K562 (cell line): ENCODE data around the gene OOSP4A. TPM values are rescaled to one million over a fixed set of nuclear protein-coding genes. Genes with fewer than 3 reads are reported as not detected.

Experiments
- HDAC3 ChIP-seq: fragments of 450-650 bp; IDR thresholded peaks from 2 replicates; pipeline ENCODE4 v1.6.1; 2018; ENCODE audit warnings: borderline replicate concordance, mild to moderate bottlenecking, moderate library complexity; ENCODE audit not compliant: partially characterized antibody
- HSF4 ChIP-seq: fragments of 250-450 bp; sonication (Bioruptor Pico); IDR thresholded peaks from 2 replicates; pipeline ENCODE4 v2.1.2; 2022; ENCODE audit warnings: mild to moderate bottlenecking, moderate library complexity, borderline replicate concordance
- NFIX ChIP-seq: fragments of 250-450 bp; sonication (Bioruptor Pico); IDR thresholded peaks from 2 replicates; pipeline ENCODE4 v1.4.0; 2020; ENCODE audit warnings: low read depth, mild to moderate bottlenecking, moderate library complexity
- PHB2 ChIP-seq: fragments of 450-650 bp; IDR thresholded peaks from 2 replicates; pipeline ENCODE4 v1.6.1; 2017; ENCODE audit warnings: low read depth
- POLR2AphosphoS5 ChIP-seq: IDR thresholded peaks from 2 replicates; pipeline ENCODE4 v1.6.1; 2011; ENCODE audit warnings: mild to moderate bottlenecking, low read depth, low read length, moderate library complexity; ENCODE audit not compliant: control insufficient read depth, insufficient read depth
- RNF2 ChIP-seq: sonication (generic); IDR thresholded peaks from 2 replicates; pipeline ENCODE4 v1.6.1; 2016
- SMAD4 ChIP-seq: fragments of 250-450 bp; sonication (Bioruptor Pico); conservative IDR thresholded peaks from 2 replicates; pipeline ENCODE4 v1.8.0; 2021; ENCODE audit warnings: inconsistent platforms, mild to moderate bottlenecking, moderate library complexity
- TAL1 ChIP-seq: fragments of 450-650 bp; IDR thresholded peaks from 2 replicates; pipeline ENCODE4 v1.6.1; 2016; ENCODE audit warnings: mild to moderate bottlenecking
- XRCC5 ChIP-seq: fragments of 200-400 bp; formaldehyde crosslinking; IDR thresholded peaks from 2 replicates; pipeline ENCODE4 v1.6.1; 2017; ENCODE audit warnings: low read depth, mild to moderate bottlenecking, low read length
- ZBTB1 ChIP-seq: sonication (generic); formaldehyde crosslinking; IDR thresholded peaks from 2 replicates; pipeline ENCODE4 v1.8.1; 2023; ENCODE audit warnings: missing genetic modification reagents, low read depth, mild to moderate bottlenecking, borderline replicate concordance
- polyA plus RNA-seq, 8 experiments: library from polyadenylated mRNA; depleted of rRNA in 4 of 8; stranded (reverse) in 5 of 8; unstranded in 3 of 8; fragments of >200 nt; fragmentation: Nextera tagmentation in 2 of 8; fragmentation: Illumina TruSeq in 1 of 8; extraction: Ambion mirVana in 2 of 8; extraction: Trizol in 1 of 8; gene quantifications; 2 replicates each; pipeline versions ENCODE4 v1.2.1 to v1.2.3, GENCODE V29; 2011 to 2014; ENCODE audit warnings: inconsistent platforms in 1 of 8, missing spikeins in 1 of 8
- total RNA-seq, 7 experiments: library from RNA; depleted of rRNA in 6 of 7; stranded (reverse); fragments of >200 nt in 6 of 7; fragmentation: Illumina TruSeq in 2 of 7; extraction: Trizol in 2 of 7; gene quantifications; 2 replicates each; pipeline versions ENCODE4 v1.2.1 to v1.2.3, GENCODE V29; 2011 to 2021; ENCODE audit warnings: low replicate concordance in 1 of 7
- TF ChIP-seq, protein P1 (sequence below), 2 experiments: fragments of 450-650 bp; IDR thresholded peaks; 2 replicates each; pipeline ENCODE4 v1.6.1; 2018; ENCODE audit warnings: mild to moderate bottlenecking in 2 of 2, low read depth in 1 of 2; ENCODE audit not compliant: partially characterized antibody in 2 of 2
- TF ChIP-seq, protein P2 (sequence below): sonication (generic); formaldehyde crosslinking; IDR thresholded peaks from 2 replicates; pipeline ENCODE4 v1.8.0; 2023; ENCODE audit warnings: missing genetic modification reagents, mild to moderate bottlenecking, borderline replicate concordance
- TF ChIP-seq, protein P3 (sequence below): fragments of 450-650 bp; formaldehyde crosslinking; IDR thresholded peaks from 2 replicates; pipeline ENCODE4 v1.4.0; 2022; ENCODE audit warnings: mild to moderate bottlenecking, moderate library complexity

The OOSP4A gene
- total and polyA plus RNA-seq, 9 of the 15 experiments (the other 6 are each of a cell fraction or from before 2014, with no cell fraction given) = 0.40 to 2.4 (median 0.74) TPM; not detected in 2

DNA sequence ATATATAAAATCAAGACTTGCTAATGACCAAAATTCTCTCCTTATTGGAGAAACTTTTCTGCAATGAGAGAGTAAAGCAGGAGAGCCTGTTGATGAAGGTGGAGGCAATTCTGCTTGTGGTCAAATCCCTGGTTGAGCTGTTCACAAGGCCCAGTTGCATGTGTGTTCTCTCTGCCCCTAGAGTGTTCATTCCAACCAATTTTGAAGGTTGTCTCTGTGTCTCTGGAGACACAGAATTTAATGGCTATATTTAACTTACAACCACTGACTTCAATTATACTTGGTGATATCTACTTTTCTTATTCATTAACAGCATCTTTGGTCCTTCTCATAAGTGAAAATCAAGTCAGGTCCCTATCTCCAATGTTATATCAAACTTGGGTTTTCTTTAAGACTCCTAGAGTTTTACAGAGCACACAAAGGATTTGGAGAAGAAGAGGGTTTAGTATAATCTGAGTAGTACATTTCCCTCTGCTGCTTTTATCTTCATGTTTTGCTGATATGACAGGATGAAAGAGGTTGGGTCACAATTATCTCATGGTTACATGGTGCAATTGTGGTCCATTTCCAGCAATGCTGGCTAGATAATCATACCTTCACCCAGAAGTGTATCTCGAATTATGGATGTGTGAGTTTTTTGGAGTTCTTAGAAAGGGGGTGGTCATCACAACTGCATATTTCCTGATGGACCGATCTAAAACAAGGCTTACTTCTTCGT is 4.0 kb downstream of the OOSP4A start (continued):
- TF ChIP-seq, protein P1, sequence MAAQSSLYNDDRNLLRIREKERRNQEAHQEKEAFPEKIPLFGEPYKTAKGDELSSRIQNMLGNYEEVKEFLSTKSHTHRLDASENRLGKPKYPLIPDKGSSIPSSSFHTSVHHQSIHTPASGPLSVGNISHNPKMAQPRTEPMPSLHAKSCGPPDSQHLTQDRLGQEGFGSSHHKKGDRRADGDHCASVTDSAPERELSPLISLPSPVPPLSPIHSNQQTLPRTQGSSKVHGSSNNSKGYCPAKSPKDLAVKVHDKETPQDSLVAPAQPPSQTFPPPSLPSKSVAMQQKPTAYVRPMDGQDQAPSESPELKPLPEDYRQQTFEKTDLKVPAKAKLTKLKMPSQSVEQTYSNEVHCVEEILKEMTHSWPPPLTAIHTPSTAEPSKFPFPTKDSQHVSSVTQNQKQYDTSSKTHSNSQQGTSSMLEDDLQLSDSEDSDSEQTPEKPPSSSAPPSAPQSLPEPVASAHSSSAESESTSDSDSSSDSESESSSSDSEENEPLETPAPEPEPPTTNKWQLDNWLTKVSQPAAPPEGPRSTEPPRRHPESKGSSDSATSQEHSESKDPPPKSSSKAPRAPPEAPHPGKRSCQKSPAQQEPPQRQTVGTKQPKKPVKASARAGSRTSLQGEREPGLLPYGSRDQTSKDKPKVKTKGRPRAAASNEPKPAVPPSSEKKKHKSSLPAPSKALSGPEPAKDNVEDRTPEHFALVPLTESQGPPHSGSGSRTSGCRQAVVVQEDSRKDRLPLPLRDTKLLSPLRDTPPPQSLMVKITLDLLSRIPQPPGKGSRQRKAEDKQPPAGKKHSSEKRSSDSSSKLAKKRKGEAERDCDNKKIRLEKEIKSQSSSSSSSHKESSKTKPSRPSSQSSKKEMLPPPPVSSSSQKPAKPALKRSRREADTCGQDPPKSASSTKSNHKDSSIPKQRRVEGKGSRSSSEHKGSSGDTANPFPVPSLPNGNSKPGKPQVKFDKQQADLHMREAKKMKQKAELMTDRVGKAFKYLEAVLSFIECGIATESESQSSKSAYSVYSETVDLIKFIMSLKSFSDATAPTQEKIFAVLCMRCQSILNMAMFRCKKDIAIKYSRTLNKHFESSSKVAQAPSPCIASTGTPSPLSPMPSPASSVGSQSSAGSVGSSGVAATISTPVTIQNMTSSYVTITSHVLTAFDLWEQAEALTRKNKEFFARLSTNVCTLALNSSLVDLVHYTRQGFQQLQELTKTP (IDR thresholded peaks at IDR 0.05; ENCODE audit: low read depth in 1 of 2, partially characterized antibody in 2 of 2) = peak in 1 of 2 experiments; percentile 43
- TF ChIP-seq ZBTB1 (CRISPR knock-in tag) (no peak), NFIX (CRISPR knock-in tag) (no peak), HSF4 (CRISPR knock-in tag) (no peak), XRCC5 (no peak), HDAC3 (peak; percentile 70), RNF2 (peak; percentile 86), TAL1 (peak; percentile 95), POLR2AphosphoS5 (peak; percentile 83), PHB2 (peak; percentile 73; the same call in 1 of the 2 replicates), SMAD4 (CRISPR knock-in tag) (peak; percentile 31; the same call in 1 of the 2 replicates)
- TF ChIP-seq, protein P2, sequence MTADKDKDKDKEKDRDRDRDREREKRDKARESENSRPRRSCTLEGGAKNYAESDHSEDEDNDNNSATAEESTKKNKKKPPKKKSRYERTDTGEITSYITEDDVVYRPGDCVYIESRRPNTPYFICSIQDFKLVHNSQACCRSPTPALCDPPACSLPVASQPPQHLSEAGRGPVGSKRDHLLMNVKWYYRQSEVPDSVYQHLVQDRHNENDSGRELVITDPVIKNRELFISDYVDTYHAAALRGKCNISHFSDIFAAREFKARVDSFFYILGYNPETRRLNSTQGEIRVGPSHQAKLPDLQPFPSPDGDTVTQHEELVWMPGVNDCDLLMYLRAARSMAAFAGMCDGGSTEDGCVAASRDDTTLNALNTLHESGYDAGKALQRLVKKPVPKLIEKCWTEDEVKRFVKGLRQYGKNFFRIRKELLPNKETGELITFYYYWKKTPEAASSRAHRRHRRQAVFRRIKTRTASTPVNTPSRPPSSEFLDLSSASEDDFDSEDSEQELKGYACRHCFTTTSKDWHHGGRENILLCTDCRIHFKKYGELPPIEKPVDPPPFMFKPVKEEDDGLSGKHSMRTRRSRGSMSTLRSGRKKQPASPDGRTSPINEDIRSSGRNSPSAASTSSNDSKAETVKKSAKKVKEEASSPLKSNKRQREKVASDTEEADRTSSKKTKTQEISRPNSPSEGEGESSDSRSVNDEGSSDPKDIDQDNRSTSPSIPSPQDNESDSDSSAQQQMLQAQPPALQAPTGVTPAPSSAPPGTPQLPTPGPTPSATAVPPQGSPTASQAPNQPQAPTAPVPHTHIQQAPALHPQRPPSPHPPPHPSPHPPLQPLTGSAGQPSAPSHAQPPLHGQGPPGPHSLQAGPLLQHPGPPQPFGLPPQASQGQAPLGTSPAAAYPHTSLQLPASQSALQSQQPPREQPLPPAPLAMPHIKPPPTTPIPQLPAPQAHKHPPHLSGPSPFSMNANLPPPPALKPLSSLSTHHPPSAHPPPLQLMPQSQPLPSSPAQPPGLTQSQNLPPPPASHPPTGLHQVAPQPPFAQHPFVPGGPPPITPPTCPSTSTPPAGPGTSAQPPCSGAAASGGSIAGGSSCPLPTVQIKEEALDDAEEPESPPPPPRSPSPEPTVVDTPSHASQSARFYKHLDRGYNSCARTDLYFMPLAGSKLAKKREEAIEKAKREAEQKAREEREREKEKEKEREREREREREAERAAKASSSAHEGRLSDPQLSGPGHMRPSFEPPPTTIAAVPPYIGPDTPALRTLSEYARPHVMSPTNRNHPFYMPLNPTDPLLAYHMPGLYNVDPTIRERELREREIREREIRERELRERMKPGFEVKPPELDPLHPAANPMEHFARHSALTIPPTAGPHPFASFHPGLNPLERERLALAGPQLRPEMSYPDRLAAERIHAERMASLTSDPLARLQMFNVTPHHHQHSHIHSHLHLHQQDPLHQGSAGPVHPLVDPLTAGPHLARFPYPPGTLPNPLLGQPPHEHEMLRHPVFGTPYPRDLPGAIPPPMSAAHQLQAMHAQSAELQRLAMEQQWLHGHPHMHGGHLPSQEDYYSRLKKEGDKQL (CRISPR knock-in tag) = no peak
- TF ChIP-seq, protein P3, sequence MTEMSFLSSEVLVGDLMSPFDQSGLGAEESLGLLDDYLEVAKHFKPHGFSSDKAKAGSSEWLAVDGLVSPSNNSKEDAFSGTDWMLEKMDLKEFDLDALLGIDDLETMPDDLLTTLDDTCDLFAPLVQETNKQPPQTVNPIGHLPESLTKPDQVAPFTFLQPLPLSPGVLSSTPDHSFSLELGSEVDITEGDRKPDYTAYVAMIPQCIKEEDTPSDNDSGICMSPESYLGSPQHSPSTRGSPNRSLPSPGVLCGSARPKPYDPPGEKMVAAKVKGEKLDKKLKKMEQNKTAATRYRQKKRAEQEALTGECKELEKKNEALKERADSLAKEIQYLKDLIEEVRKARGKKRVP (CRISPR knock-in tag) = peak; percentile 94
- TF ChIP-seq, all 486 proteins: peak for 95
